ENCODE measurements around the gene BFSP2.

GRCh38 chr3:133472889-133473288 is 73.0 kb downstream of the BFSP2 start:
- no peak for TF ChIP-seq POLR2A (IDR thresholded peaks at IDR 0.05)
- no peak for TF ChIP-seq CTCF (IDR thresholded peaks at IDR 0.05)
